ENCODE data around the gene RMI2. TPM values are rescaled to one million over a fixed set of nuclear protein-coding genes. Genes with fewer than 3 reads are reported as not detected.

RMI2 gene
- total and polyA plus RNA-seq, 2 of the 8 experiments (the other 6 are each of a cell fraction or from before 2014, with no cell fraction given): 58.2 to 96.0 TPM

GRCh38 chr16:11309895-11310633 is 35.2 kb upstream of the RMI2 start (continued):
- TF ChIP-seq E2F6 (IDR thresholded peaks at IDR 0.05) (no peak), BRCA1 (IDR thresholded peaks at IDR 0.05; ENCODE audit: low read depth, low read length) (no peak)
